ENCODE data around the gene DPP3. TPM values are rescaled to one million over a fixed set of nuclear protein-coding genes. Genes with fewer than 3 reads are reported as not detected.

The DPP3 gene
- total RNA-seq, 4 donors from 2014 or later, result 11.5 to 35.3 (median 22.4) TPM

DNA sequence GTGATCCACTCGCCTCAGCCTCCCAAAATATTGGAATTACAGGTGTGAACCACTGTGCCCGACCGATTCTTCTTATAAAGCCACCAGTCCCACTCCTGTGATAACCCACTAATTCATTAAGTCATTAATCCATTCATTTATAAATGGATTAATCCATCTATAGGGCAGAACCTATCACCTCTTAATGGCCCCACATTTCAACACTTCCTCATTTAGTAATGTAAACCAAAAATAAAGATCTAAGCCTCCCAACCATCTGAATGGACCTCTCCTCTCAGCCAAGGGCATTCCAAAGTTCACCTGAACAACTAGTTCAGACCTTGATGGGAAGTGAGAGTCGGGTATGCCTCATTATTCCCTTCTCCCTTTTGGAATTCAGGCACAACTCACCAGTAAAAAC is 31.7 kb upstream of the DPP3 start:
- ATAC-seq, result no peak
- WGBS, 2 donors (ENCODE audit: low coverage in 1 of 2), result 72 to 74% methylated on average over 4 of the region's 4 CpGs
- Histone ChIP-seq H3K27ac (no peak overlapping the region), H3K9me3 (peaks cover 0 to 3% (median 0%) of the 10 kb centered on the region in 3 donors), H3K4me1 (no peaks in the 10 kb centered on the region), H3K36me3 (no peaks in the 10 kb centered on the region), H3K4me3 (no peak overlapping the region), H3K27me3 (no peaks in the 10 kb centered on the region)
- TF ChIP-seq EP300 (IDR thresholded peaks at IDR 0.05) (no peak), POLR2A (IDR thresholded peaks at IDR 0.05) (no peak), CTCF (IDR thresholded peaks at IDR 0.05) (no peak), POLR2AphosphoS5 (IDR thresholded peaks at IDR 0.05) (no peak)

GRCh38 chr11:66450560-66450959 is 29.7 kb upstream of the DPP3 start:
- no peaks in the 10 kb centered on the region for H3K9me3 ChIP-seq

DNA sequence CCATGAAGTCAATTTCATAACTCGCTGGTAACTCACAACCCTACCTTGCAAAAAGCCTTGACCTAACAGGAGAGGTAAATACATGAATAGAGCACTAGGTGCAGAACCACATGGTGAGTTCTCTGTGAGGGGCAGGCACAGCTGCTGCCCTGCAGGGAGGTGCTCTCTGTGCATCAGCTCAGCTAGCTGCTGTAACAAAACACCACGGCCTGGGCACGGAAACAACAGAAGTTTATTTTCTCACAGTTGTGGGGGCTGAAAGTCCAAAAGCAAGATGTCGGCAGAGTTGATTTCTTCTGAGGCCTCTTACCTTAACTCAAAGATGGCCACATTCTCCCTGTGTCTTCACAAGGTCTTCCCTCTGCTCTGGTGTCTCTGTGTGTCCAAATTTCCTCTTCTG is 28.6 kb upstream of the DPP3 start:
- H3K27me3 ChIP-seq, result no peaks in the 10 kb centered on the region
- H3K4me1 ChIP-seq, result no peaks in the 10 kb centered on the region
- no peaks in the 10 kb centered on the region for H3K36me3 ChIP-seq
- H3K27ac ChIP-seq, result no peak overlapping the region
- WGBS, 2 donors (ENCODE audit: low coverage in 1 of 2), result 80 to 89% methylated on average over 1 to 3 of the region's 4 CpGs
- no peak overlapping the region for H3K4me3 ChIP-seq
- no peak for TF ChIP-seq POLR2A (IDR thresholded peaks at IDR 0.05)
- TF ChIP-seq EP300 (IDR thresholded peaks at IDR 0.05), result no peak
- no peak for TF ChIP-seq POLR2AphosphoS5 (IDR thresholded peaks at IDR 0.05)
- no peaks in the 10 kb centered on the region for H3K9me3 ChIP-seq
- ATAC-seq, result no peak

More at GRCh38 chr11:66450560-66450959, 29.7 kb upstream of the DPP3 start:
- Histone ChIP-seq H3K4me3 (no peak overlapping the region), H3K4me1 (no peaks in the 10 kb centered on the region), H3K27ac (no peak overlapping the region), H3K36me3 (no peaks in the 10 kb centered on the region), H3K27me3 (no peaks in the 10 kb centered on the region)
- 56 to 62% methylated on average over 3 to 4 of the region's 4 CpGs for WGBS, 2 donors (ENCODE audit: low coverage in 1 of 2)
- no peak for TF ChIP-seq CTCF (IDR thresholded peaks at IDR 0.05)
- no peak for TF ChIP-seq EP300 (IDR thresholded peaks at IDR 0.05)
- no peak for TF ChIP-seq POLR2A (IDR thresholded peaks at IDR 0.05)
- no peak for TF ChIP-seq POLR2AphosphoS5 (IDR thresholded peaks at IDR 0.05)
- no peak for ATAC-seq

- no peak for ATAC-seq
- 33 to 38% methylated on average over 6 of the region's 6 CpGs for WGBS, 2 donors (ENCODE audit: low coverage in 1 of 2)
- Histone ChIP-seq H3K27me3 (no peaks in the 10 kb centered on the region), H3K4me1 (no peaks in the 10 kb centered on the region), H3K36me3 (no peaks in the 10 kb centered on the region), H3K9me3 (no peaks in the 10 kb centered on the region), H3K27ac (no peak overlapping the region), H3K4me3 (no peak overlapping the region)
- TF ChIP-seq CTCF (IDR thresholded peaks at IDR 0.05) (no peak), POLR2AphosphoS5 (IDR thresholded peaks at IDR 0.05) (no peak), POLR2A (IDR thresholded peaks at IDR 0.05) (no peak), EP300 (IDR thresholded peaks at IDR 0.05) (no peak)
Measured at GRCh38 chr11:66454247-66454646, 26.0 kb upstream of the DPP3 start.

GRCh38 chr11:66454828-66455227 is 25.4 kb upstream of the DPP3 start:
- 46 to 67% methylated on average over 1 to 3 of the region's 3 CpGs for WGBS, 2 donors (ENCODE audit: low coverage in 1 of 2)
- no peak overlapping the region for H3K27ac ChIP-seq
- no peak for ATAC-seq
- no peaks in the 10 kb centered on the region for H3K27me3 ChIP-seq
- no peaks in the 10 kb centered on the region for H3K4me1 ChIP-seq
- no peaks in the 10 kb centered on the region for H3K9me3 ChIP-seq
- no peak overlapping the region for H3K4me3 ChIP-seq
- H3K36me3 ChIP-seq, result no peaks in the 10 kb centered on the region
- TF ChIP-seq EP300 (IDR thresholded peaks at IDR 0.05) (no peak), POLR2A (IDR thresholded peaks at IDR 0.05) (no peak), CTCF (IDR thresholded peaks at IDR 0.05) (no peak), POLR2AphosphoS5 (IDR thresholded peaks at IDR 0.05) (no peak)

Measured in gastroesophageal sphincter (tissue), 4 donors.